ENCODE results near the gene ACKR3.

The ACKR3 gene

GRCh38 chr2:236578411-236578846 is 8.8 kb downstream of the ACKR3 start:
- TF ChIP-seq CTCF (conservative IDR thresholded peaks at IDR 0.05; ENCODE audit: low read length): no peak
- TF ChIP-seq EZH2phosphoT487 (IDR thresholded peaks at IDR 0.05; ENCODE audit: borderline replicate concordance): no peak
- no peaks in the 10 kb centered on the region for H4K20me1 ChIP-seq (ENCODE audit: insufficient read depth, low read length, poor library complexity, severe bottlenecking)
- peaks cover 16% of the 10 kb centered on the region; the same call in 1 of the 2 replicates for H3K36me3 ChIP-seq (ENCODE audit: insufficient read depth, low read length)
- H3K9me3 ChIP-seq (ENCODE audit: insufficient read depth, low read depth, low read length): no peaks in the 10 kb centered on the region
- H2AFZ ChIP-seq (ENCODE audit: low read length): no peak overlapping the region
- H3K9me2 ChIP-seq (replicated peaks; ENCODE audit: low read depth, low read length): no peaks in the 10 kb centered on the region
- no peaks in the 10 kb centered on the region for H3K27me3 ChIP-seq (ENCODE audit: insufficient read depth, low read length, poor library complexity, severe bottlenecking)
- no peak overlapping the region for H3K4me3 ChIP-seq (ENCODE audit: low read length, poor library complexity, severe bottlenecking)
- H3K79me2 ChIP-seq (ENCODE audit: insufficient read depth, low read length): no peaks in the 10 kb centered on the region; the same call in 1 of the 2 replicates
- H3K9ac ChIP-seq (ENCODE audit: low read depth, low read length, poor library complexity, severe bottlenecking): no peak overlapping the region
- no peak overlapping the region for H3K4me2 ChIP-seq (ENCODE audit: low read depth, low read length, poor library complexity, severe bottlenecking)
- peaks cover 11% of the 10 kb centered on the region for H3K4me1 ChIP-seq (ENCODE audit: insufficient read depth, low read length, poor library complexity, severe bottlenecking)
- no peaks in the 10 kb centered on the region for H3F3A ChIP-seq (ENCODE audit: low read depth)

- TF ChIP-seq CTCF (conservative IDR thresholded peaks at IDR 0.05; ENCODE audit: low read length) (no peak), EZH2phosphoT487 (IDR thresholded peaks at IDR 0.05; ENCODE audit: borderline replicate concordance) (no peak)
- Histone ChIP-seq H3K27me3 (ENCODE audit: insufficient read depth, low read length, poor library complexity, severe bottlenecking) (no peaks in the 10 kb centered on the region), H3K4me2 (ENCODE audit: low read depth, low read length, poor library complexity, severe bottlenecking) (no peak overlapping the region), H3K9ac (ENCODE audit: low read depth, low read length, poor library complexity, severe bottlenecking) (no peak overlapping the region), H3F3A (ENCODE audit: low read depth) (no peaks in the 10 kb centered on the region), H3K79me2 (ENCODE audit: insufficient read depth, low read length) (no peaks in the 10 kb centered on the region; the same call in 1 of the 2 replicates), H4K20me1 (ENCODE audit: insufficient read depth, low read length, poor library complexity, severe bottlenecking) (no peaks in the 10 kb centered on the region), H3K4me3 (ENCODE audit: low read length, poor library complexity, severe bottlenecking) (no peak overlapping the region), H3K4me1 (ENCODE audit: insufficient read depth, low read length, poor library complexity, severe bottlenecking) (peaks cover 13% of the 10 kb centered on the region), H3K9me2 (replicated peaks; ENCODE audit: low read depth, low read length) (no peaks in the 10 kb centered on the region), H3K9me3 (ENCODE audit: insufficient read depth, low read depth, low read length) (no peaks in the 10 kb centered on the region), H3K36me3 (ENCODE audit: insufficient read depth, low read length) (peaks cover 16% of the 10 kb centered on the region; the same call in 1 of the 2 replicates), H2AFZ (ENCODE audit: low read length) (no peak overlapping the region)
These were observed 9.6 kb downstream of the ACKR3 start for GRCh38 chr2:236579048-236579745.

- peaks cover 16% of the 10 kb centered on the region; the same call in 1 of the 2 replicates for H3K36me3 ChIP-seq (ENCODE audit: insufficient read depth, low read length)
- H3K9me2 ChIP-seq (replicated peaks; ENCODE audit: low read depth, low read length): no peaks in the 10 kb centered on the region
- no peaks in the 10 kb centered on the region for H3K9me3 ChIP-seq (ENCODE audit: insufficient read depth, low read depth, low read length)
- peaks cover 13% of the 10 kb centered on the region for H3K4me1 ChIP-seq (ENCODE audit: insufficient read depth, low read length, poor library complexity, severe bottlenecking)
- no peak overlapping the region for H2AFZ ChIP-seq (ENCODE audit: low read length)
- no peak overlapping the region for H3K9ac ChIP-seq (ENCODE audit: low read depth, low read length, poor library complexity, severe bottlenecking)
- H4K20me1 ChIP-seq (ENCODE audit: insufficient read depth, low read length, poor library complexity, severe bottlenecking): no peaks in the 10 kb centered on the region
- TF ChIP-seq CTCF (conservative IDR thresholded peaks at IDR 0.05; ENCODE audit: low read length) (no peak), EZH2phosphoT487 (IDR thresholded peaks at IDR 0.05; ENCODE audit: borderline replicate concordance) (no peak)
- no peak overlapping the region for H3K4me2 ChIP-seq (ENCODE audit: low read depth, low read length, poor library complexity, severe bottlenecking)
- H3K4me3 ChIP-seq (ENCODE audit: low read length, poor library complexity, severe bottlenecking): no peak overlapping the region
- no peaks in the 10 kb centered on the region for H3K27me3 ChIP-seq (ENCODE audit: insufficient read depth, low read length, poor library complexity, severe bottlenecking)
- H3F3A ChIP-seq (ENCODE audit: low read depth): no peaks in the 10 kb centered on the region
- H3K79me2 ChIP-seq (ENCODE audit: insufficient read depth, low read length): no peaks in the 10 kb centered on the region; the same call in 1 of the 2 replicates
These were observed 10.2 kb downstream of the ACKR3 start for GRCh38 chr2:236579746-236580315.
